HL-60 (cell line): ENCODE results near the gene DAP.

Experiments
- CTCF ChIP-seq: IDR thresholded peaks from one replicate; pipeline ENCODE4 v1.5.1; 2011; ENCODE audit warnings: low read length, control low read depth, inconsistent platforms; ENCODE audit not compliant: insufficient read depth
- GABPA ChIP-seq: IDR thresholded peaks from 2 replicates; pipeline ENCODE4 v1.6.1; 2012; ENCODE audit warnings: low read depth
- POLR2AphosphoS5 ChIP-seq: IDR thresholded peaks from 2 replicates; pipeline ENCODE4 v1.6.1; 2012; ENCODE audit warnings: low read depth
- TF ChIP-seq, protein P1 (sequence below): IDR thresholded peaks from 2 replicates; pipeline ENCODE4 v1.6.1; 2012; ENCODE audit warnings: low read depth; ENCODE audit not compliant: insufficient replicate concordance

DNA sequence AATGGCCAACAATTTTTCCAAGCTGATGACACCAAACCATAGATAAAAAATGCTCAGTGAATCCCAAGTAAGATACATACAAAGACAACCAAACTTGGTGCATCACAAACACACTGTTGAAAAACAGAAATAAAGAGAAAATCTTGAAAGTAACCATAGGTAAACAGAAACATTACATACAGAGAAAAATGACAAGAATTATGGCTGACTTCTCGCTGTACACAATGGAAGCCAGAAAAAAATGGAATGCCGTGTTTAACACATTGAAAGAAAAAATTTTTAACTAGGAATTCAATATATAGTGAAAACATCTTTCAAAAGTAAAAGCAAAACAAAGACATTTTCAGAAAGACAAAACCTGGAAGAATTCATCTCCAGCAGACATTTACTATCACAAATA, 20.6 kb downstream of the DAP start:
- TF ChIP-seq POLR2AphosphoS5 = no peak
- TF ChIP-seq CTCF = no peak
- no peak for TF ChIP-seq GABPA
- TF ChIP-seq, protein P1, sequence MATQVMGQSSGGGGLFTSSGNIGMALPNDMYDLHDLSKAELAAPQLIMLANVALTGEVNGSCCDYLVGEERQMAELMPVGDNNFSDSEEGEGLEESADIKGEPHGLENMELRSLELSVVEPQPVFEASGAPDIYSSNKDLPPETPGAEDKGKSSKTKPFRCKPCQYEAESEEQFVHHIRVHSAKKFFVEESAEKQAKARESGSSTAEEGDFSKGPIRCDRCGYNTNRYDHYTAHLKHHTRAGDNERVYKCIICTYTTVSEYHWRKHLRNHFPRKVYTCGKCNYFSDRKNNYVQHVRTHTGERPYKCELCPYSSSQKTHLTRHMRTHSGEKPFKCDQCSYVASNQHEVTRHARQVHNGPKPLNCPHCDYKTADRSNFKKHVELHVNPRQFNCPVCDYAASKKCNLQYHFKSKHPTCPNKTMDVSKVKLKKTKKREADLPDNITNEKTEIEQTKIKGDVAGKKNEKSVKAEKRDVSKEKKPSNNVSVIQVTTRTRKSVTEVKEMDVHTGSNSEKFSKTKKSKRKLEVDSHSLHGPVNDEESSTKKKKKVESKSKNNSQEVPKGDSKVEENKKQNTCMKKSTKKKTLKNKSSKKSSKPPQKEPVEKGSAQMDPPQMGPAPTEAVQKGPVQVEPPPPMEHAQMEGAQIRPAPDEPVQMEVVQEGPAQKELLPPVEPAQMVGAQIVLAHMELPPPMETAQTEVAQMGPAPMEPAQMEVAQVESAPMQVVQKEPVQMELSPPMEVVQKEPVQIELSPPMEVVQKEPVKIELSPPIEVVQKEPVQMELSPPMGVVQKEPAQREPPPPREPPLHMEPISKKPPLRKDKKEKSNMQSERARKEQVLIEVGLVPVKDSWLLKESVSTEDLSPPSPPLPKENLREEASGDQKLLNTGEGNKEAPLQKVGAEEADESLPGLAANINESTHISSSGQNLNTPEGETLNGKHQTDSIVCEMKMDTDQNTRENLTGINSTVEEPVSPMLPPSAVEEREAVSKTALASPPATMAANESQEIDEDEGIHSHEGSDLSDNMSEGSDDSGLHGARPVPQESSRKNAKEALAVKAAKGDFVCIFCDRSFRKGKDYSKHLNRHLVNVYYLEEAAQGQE = no peak
